DMS153 treated with DMSO at 0.1 percent for 48 hours (cell line): ENCODE results near the gene NUP62CL.
A peak's percentile ranks its signal among the peaks of the same experiment; 100 is the strongest.

ENCODE experiments used
- DNase-seq: peaks from one replicate; lab custom pipeline; 2025; ENCODE audit not compliant: unreplicated experiment; lab: John Stamatoyannopoulos, UW

Gene NUP62CL

GRCh38 chrX:107154787-107155620 lies 51.2 kb downstream of the NUP62CL start:
- no peak for DNase-seq

- no peak for DNase-seq
These were observed 53.2 kb downstream of the NUP62CL start for GRCh38 chrX:107153005-107153404.

GRCh38 chrX:107146670-107147069 lies 59.6 kb downstream of the NUP62CL start:
- DNase-seq: no peak

- DNase-seq: no peak
These were observed 70.3 kb downstream of the NUP62CL start for GRCh38 chrX:107135965-107136307.

- no peak for DNase-seq
These were observed 70.9 kb downstream of the NUP62CL start for GRCh38 chrX:107135049-107135964.

GRCh38 chrX:107123750-107124149 lies 82.5 kb downstream of the NUP62CL start:
- no peak for DNase-seq

- no peak for DNase-seq
These were observed 87.0 kb downstream of the NUP62CL start for GRCh38 chrX:107119283-107119682.

GRCh38 chrX:107118322-107119147 lies 87.7 kb downstream of the NUP62CL start, which contains the start of gene RBM41:
RBM41 (minus strand) TSS chrX:107118822; CDS start chrX:107118773, 49 bp downstream.
- peak; percentile 15 for DNase-seq

GRCh38 chrX:107117993-107118321 lies 88.3 kb downstream of the NUP62CL start:
- DNase-seq: no peak

GRCh38 chrX:107107459-107107858 lies 98.8 kb downstream of the NUP62CL start:
- DNase-seq: no peak

- DNase-seq: no peak
These were observed 103.3 kb downstream of the NUP62CL start for GRCh38 chrX:107102980-107103379.

GRCh38 chrX:107076158-107076557 lies 130.1 kb downstream of the NUP62CL start:
- DNase-seq: no peak
